Peyer's patch (tissue), 4 donors: ENCODE data around the gene ADGRG3.

Experiments
- POLR2A ChIP-seq, 2 donors: fragments of 450-650 bp; IDR thresholded peaks; one replicate each; pipeline ENCODE4 v1.5.1; 2017; ENCODE audit warnings: antibody characterized with exemption in 2 of 2, mild to moderate bottlenecking in 2 of 2, moderate library complexity in 2 of 2
- TF ChIP-seq, protein P1 (sequence below), 6 experiments: fragments of 450-650 bp in 4 of 6; fragments of 200-600 bp in 2 of 6; sonication (generic) in 1 of 6; IDR thresholded peaks; one replicate each; pipeline ENCODE4 v1.5.1; 2017 to 2019; ENCODE audit warnings: antibody characterized with exemption in 6 of 6, mild to moderate bottlenecking in 3 of 6, moderate library complexity in 1 of 6

DNA sequence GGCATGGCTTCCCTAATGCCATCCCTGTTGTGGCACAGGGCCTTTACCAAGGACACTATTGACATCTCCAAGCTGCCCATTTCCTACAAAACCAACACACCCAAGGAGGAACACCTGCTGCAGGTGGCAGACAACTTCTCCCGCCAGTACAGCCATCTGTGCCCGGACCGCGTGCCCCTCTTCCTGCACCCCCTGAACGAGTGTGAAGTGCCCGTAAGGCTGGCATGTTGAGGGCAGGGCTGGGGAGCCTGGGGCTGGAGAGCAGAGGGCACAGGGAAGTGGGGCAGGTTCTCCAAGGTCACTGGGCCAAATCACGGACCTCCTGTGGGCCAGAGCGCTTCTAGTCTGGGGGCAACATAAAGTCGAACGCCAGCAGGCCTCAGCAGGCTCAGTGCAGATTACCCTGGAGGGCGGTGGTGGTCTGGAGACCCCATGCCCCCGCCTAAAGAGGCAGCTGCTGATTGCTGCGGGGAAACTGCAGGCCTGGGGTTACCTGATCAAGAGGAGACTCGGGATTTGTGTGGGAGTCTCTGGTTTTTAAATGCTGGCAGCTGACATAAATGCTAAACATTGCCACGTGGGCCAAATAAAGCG is 30.8 kb downstream of the ADGRG3 start:
- TF ChIP-seq, protein P1, sequence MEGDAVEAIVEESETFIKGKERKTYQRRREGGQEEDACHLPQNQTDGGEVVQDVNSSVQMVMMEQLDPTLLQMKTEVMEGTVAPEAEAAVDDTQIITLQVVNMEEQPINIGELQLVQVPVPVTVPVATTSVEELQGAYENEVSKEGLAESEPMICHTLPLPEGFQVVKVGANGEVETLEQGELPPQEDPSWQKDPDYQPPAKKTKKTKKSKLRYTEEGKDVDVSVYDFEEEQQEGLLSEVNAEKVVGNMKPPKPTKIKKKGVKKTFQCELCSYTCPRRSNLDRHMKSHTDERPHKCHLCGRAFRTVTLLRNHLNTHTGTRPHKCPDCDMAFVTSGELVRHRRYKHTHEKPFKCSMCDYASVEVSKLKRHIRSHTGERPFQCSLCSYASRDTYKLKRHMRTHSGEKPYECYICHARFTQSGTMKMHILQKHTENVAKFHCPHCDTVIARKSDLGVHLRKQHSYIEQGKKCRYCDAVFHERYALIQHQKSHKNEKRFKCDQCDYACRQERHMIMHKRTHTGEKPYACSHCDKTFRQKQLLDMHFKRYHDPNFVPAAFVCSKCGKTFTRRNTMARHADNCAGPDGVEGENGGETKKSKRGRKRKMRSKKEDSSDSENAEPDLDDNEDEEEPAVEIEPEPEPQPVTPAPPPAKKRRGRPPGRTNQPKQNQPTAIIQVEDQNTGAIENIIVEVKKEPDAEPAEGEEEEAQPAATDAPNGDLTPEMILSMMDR (IDR thresholded peaks at IDR 0.05), result no peak
- TF ChIP-seq POLR2A (IDR thresholded peaks at IDR 0.05), result no peak
